HG02759 (cell line): ENCODE results near the gene ATXN1.
"Not testable (repeated sequence)": the region's sequence is repeated elsewhere in the genome, so short reads cannot be mapped to it uniquely, and the experiment has no call there.

Source experiments
- ATAC-seq: cut with Tn5 transposase; IDR thresholded peaks from one replicate; pipeline ENCODE4 v1.9.1; 2021; ENCODE audit warnings: mild to moderate bottlenecking, moderate library complexity; ENCODE audit not compliant: unreplicated experiment

Gene ATXN1

GRCh38 chr6:16378360-16378759 is 382.9 kb downstream of the ATXN1 start:
- not testable (repeated sequence) for ATAC-seq

GRCh38 chr6:16377470-16377869 is 383.8 kb downstream of the ATXN1 start:
- ATAC-seq = no peak

- no peak for ATAC-seq
Observed at GRCh38 chr6:16375843-16376242, 385.4 kb downstream of the ATXN1 start.

DNA sequence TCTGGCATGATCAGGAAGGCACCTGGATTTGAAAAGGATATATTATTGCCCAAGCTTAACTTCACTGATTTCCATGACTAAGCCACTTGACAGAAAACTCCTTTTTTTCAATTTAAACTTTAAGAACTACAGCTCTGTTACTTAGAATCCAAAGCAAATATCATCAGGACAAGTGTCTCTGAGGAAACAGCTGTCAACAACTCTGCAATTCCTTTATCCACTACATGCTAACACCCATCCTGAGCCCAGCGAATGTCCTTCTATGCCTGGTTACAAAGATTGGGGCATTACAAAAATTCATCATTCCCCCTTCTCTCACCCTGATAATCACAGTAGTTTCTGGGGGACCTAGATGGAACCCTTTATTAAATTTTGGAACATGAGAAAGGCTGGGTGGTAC is 386.1 kb downstream of the ATXN1 start:
- no peak for ATAC-seq

GRCh38 chr6:16374461-16375200 is 386.6 kb downstream of the ATXN1 start:
- peak; percentile 87 for ATAC-seq

- ATAC-seq = no peak
Observed at GRCh38 chr6:16374016-16374415, 387.2 kb downstream of the ATXN1 start.

GRCh38 chr6:16372029-16372776 is 389.1 kb downstream of the ATXN1 start:
- ATAC-seq = no peak

- no peak for ATAC-seq
Observed at GRCh38 chr6:16371401-16371800, 389.9 kb downstream of the ATXN1 start.

DNA sequence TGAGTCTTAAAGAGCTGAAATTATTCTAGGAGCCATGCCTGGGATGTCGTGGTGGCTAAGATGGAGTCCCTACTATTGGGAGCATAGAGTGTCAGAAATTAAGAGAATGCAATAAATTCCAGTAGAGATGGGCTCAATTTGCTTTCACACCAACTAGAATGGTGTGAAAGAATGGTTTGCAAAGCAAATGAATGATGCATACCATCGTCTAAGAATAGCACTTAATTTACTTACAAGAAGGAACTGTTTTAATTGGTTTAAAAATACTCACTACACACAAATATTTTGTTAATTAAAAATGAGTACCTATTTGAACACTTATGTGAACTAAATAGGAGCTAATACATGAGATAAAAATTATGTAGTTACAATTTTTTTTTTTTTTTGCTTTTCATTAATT is 390.3 kb downstream of the ATXN1 start:
- ATAC-seq = no peak

GRCh38 chr6:16369989-16370388 is 391.3 kb downstream of the ATXN1 start:
- ATAC-seq = no peak

DNA sequence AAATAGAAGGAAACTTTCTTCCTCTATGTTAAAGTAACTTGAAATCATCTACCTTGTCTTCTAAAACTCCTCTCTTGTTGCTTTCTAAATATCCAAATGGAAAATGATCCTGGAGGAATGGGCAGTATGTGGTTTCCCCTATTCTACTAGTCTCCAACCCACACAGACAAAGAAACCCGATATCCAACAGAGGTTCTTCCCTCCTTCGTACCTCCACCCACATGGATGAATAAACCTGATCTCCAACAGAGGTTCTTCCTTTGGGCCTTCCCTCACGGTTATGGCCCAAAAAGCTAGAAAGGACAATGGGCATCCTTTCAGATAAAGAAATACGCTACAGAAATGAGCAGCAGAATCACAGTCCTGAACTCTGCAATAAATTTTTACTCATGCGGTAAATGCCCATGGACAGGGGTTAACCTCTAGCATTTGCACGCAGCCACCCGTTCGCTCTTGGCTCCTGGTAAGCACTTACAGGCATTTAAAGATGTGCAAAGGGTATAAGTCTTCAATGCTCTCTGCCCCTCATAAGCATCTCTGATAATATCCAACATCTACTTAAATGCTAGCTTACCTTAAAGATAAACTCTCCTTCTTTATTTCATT is 392.0 kb downstream of the ATXN1 start:
- ATAC-seq = no peak

GRCh38 chr6:16367571-16367970 is 393.7 kb downstream of the ATXN1 start:
- ATAC-seq = no peak

DNA sequence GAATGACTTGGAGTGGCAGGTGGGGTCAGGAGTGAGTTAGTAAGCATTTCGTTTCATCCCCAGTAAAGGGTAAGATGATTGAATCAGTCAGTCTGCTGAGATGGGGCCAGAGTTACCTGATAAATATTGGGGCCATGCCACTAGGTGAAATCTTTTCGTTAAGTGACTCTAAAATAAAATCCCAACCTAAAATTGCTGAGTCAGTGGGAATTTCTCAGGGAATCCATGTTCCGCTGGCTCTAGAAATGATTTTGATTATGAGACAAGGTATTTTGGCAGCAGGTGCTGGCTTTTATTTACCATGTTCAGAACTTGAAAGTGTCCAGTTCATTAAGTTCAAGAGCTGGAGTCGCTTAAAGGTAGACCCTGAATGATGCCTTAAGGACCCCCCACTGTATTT is 397.5 kb downstream of the ATXN1 start:
- no peak for ATAC-seq

- no peak for ATAC-seq
Observed at GRCh38 chr6:16362819-16363589, 398.3 kb downstream of the ATXN1 start.

GRCh38 chr6:16362296-16362695 is 399.0 kb downstream of the ATXN1 start:
- no peak for ATAC-seq

- ATAC-seq = no peak
Observed at GRCh38 chr6:16361861-16362260, 399.4 kb downstream of the ATXN1 start.

- no peak for ATAC-seq
Observed at GRCh38 chr6:16361121-16361520, 400.1 kb downstream of the ATXN1 start.

DNA sequence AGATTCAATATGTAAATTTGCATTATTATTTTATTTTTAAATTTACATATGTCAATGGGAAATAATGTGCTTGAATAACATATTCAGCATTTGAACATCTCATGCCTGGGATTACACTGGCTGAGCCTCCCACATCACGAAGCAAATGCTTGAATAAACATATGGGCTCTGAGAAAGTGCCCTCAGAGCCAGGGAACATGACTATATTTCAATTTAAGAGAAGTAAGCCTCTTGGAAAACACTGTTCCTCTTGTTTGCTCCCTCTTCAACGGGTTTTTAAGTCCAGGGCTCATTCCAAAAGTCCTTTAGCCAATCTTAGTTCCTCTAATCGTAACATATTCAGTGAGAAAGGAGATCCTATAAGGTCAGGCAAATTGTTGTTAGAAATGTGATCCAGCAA is 400.9 kb downstream of the ATXN1 start:
- ATAC-seq = no peak

DNA sequence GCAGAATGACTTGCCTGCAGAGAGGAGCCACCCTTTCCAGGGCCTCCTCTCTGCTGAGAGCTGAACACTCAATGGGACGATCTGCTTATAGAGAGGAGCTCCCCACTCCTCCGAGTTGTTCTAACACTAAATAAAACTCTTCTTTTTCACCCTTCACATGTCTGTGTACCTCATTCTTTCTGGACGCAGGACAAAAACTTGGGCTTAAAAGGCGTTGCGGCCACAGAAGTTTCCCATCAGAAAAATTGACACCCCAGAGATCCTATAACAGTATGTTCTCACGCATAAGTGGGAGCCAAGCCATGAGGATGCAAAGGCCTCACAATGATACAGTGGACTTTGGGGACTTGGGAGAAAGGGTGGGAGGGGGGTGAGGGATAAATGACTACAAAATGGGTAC is 401.7 kb downstream of the ATXN1 start:
- ATAC-seq = no peak

- no peak for ATAC-seq
Observed at GRCh38 chr6:16358531-16359138, 402.6 kb downstream of the ATXN1 start.
